Measurements from ENCODE around the gene CBLN2. TPM values are rescaled to one million over a fixed set of nuclear protein-coding genes. Genes with fewer than 3 reads are reported as not detected.

The CBLN2 gene
- polyA plus RNA-seq, 1 donor (not counting 4 experiments of a cell fraction or from before 2014, with no cell fraction given) = not detected

DNA sequence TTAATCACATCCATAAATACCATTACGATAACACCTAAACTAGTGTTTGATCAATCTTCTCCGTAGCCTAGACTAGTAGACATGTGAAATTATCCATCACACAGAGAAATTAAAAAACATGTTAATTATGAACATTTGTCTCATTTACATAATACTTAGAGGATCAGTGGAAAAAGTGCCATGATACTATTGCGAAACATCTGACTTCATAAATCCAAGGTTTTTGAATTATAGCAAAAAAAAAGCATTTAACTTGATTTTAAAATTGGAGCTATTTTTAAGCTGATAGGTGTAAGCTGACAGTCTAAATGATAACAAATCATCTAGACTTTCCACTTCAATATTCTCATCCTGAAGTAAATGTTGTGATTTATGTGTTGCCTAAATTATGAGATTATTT, 51.6 kb downstream of the CBLN2 start:
- H3K4me2 ChIP-seq (ENCODE audit: control insufficient read depth, extremely low read depth, insufficient read depth, low read depth, low read length) = no peak overlapping the region
- TF ChIP-seq EZH2 (IDR thresholded peaks at IDR 0.05; ENCODE audit: low read length) = no peak
- TF ChIP-seq, protein P1, sequence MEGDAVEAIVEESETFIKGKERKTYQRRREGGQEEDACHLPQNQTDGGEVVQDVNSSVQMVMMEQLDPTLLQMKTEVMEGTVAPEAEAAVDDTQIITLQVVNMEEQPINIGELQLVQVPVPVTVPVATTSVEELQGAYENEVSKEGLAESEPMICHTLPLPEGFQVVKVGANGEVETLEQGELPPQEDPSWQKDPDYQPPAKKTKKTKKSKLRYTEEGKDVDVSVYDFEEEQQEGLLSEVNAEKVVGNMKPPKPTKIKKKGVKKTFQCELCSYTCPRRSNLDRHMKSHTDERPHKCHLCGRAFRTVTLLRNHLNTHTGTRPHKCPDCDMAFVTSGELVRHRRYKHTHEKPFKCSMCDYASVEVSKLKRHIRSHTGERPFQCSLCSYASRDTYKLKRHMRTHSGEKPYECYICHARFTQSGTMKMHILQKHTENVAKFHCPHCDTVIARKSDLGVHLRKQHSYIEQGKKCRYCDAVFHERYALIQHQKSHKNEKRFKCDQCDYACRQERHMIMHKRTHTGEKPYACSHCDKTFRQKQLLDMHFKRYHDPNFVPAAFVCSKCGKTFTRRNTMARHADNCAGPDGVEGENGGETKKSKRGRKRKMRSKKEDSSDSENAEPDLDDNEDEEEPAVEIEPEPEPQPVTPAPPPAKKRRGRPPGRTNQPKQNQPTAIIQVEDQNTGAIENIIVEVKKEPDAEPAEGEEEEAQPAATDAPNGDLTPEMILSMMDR (optimal IDR thresholded peaks at IDR 0.05 in 1 of 3, IDR thresholded peaks at IDR 0.05 in 1 of 3, conservative IDR thresholded peaks at IDR 0.05 in 1 of 3; ENCODE audit: extremely low read depth in 1 of 3, insufficient read depth in 2 of 3, low read length in 3 of 3) = no peak
- H3K4me1 ChIP-seq (ENCODE audit: control insufficient read depth, extremely low read depth, insufficient read depth, low read length) = no peaks in the 10 kb centered on the region
- no peak for DNase-seq (ENCODE audit: low read depth, low spot score)
- dilution Hi-C loops (cut with MboI; ENCODE audit: extremely low pct_ligation_motif_present, low sequenced_read_pairs) = no loop called here
- H2AFZ ChIP-seq (ENCODE audit: control insufficient read depth, low read length) = no peak overlapping the region
- no peak for FAIRE-seq
- no peaks in the 10 kb centered on the region for H4K20me1 ChIP-seq (ENCODE audit: control insufficient read depth, extremely low read depth, insufficient read depth, low read length)
- no peak overlapping the region for H3K27ac ChIP-seq (ENCODE audit: control insufficient read depth, insufficient read depth, low read length)
- H3K9ac ChIP-seq (ENCODE audit: control insufficient read depth, extremely low read depth, insufficient read depth, low read length) = no peak overlapping the region
- no peaks in the 10 kb centered on the region for H3K27me3 ChIP-seq (ENCODE audit: control insufficient read depth, extremely low read depth, insufficient read depth, low read length)
- H3K79me2 ChIP-seq (ENCODE audit: control insufficient read depth, insufficient read depth, low read length) = no peaks in the 10 kb centered on the region
- H3K9me3 ChIP-seq (ENCODE audit: control insufficient read depth, low read depth, low read length) = no peaks in the 10 kb centered on the region
- no peaks in the 10 kb centered on the region for H3K36me3 ChIP-seq (ENCODE audit: control insufficient read depth in 2 of 2, extremely low read depth in 1 of 2, insufficient read depth in 2 of 2, low read length in 2 of 2)
- H3K4me3 ChIP-seq (ENCODE audit: control insufficient read depth in 2 of 3, extremely low read depth in 1 of 3, insufficient read depth in 2 of 3, low read depth in 1 of 3, low read length in 3 of 3) = no peak overlapping the region
- H3K9me1 ChIP-seq (ENCODE audit: control insufficient read depth, extremely low read depth, insufficient read depth, low read length) = no peaks in the 10 kb centered on the region
